ENCODE measurements around the gene BRD8. TPM values are rescaled to one million over a fixed set of nuclear protein-coding genes. Genes with fewer than 3 reads are reported as not detected.

Gene BRD8
- total RNA-seq, 1 experiment from 2014 or later = 80.8 TPM

GRCh38 chr5:138213161-138214029, 35.0 kb upstream of the BRD8 start, which contains the start of gene CDC23:
TSS of gene CDC23 (minus strand) at chr5:138213323. CDS start at chr5:138213312, 11 bp downstream.
- Histone ChIP-seq H3K4me3 (replicated peaks in 1 of 2; ENCODE audit: low read depth in 1 of 2, low read length in 2 of 2) (peak within 1 kb of the TSS; percentile 91 to 97), H2AFZ (ENCODE audit: low read depth, low read length, poor library complexity, severe bottlenecking) (peak within 1 kb of the TSS; percentile 84), H3K36me3 (ENCODE audit: control insufficient read depth in 1 of 2, insufficient read depth in 2 of 2, low read length in 2 of 2) (peaks cover 0 to 9% of the 10 kb centered on the region in 2 experiments; a peak in 2 of 4 replicates), H3K4me2 (ENCODE audit: low read length) (peak within 1 kb of the TSS; percentile 86), H3K27me3 (ENCODE audit: insufficient read depth, low read length) (no peaks in the 10 kb centered on the region), H3K79me2 (ENCODE audit: insufficient read depth, low read length) (peaks cover 45% of the 10 kb centered on the region), H3K9me2 (ENCODE audit: insufficient read depth) (no peaks in the 10 kb centered on the region), H3K9ac (ENCODE audit: low read length) (peak within 1 kb of the TSS; percentile 91), H4K20me1 (ENCODE audit: insufficient read depth) (no peaks in the 10 kb centered on the region), H3K4me1 (ENCODE audit: control insufficient read depth in 1 of 2, insufficient read depth in 2 of 2, low read length in 2 of 2) (peaks cover 0 to 15% of the 10 kb centered on the region in 2 experiments; a peak in 2 of 4 replicates), H3K9me3 (ENCODE audit: control insufficient read depth in 1 of 2, insufficient read depth in 1 of 2, low read depth in 1 of 2, low read length in 2 of 2) (no peaks in the 10 kb centered on the region), H3K27ac (ENCODE audit: low read depth, low read length) (peak within 1 kb of the TSS; percentile 58)
- ATAC-seq (peak; percentile 93), DNase-seq (ENCODE audit: low read depth, low spot score) (peak; percentile 97)
- POLR2A ChIA-PET = interaction anchor here (0.9 to 1.3 kb wide), 3 partner anchors 12 to 140 kb away, joined by 3 to 7 read pairs (median 3); partner anchors contain the start of gene KDM3B
- intact Hi-C loops (cut with micrococcal nuclease) = no loop called here
- CTCF ChIA-PET = interaction anchor here (0.6 to 1.3 kb wide), 3 partner anchors 10 to 139 kb away, joined by 3 to 5 read pairs (median 4); no protein-coding TSS in a partner anchor
- BruUV-seq (replicated peaks) = TSS peak; percentile 91
- RAD21 ChIA-PET (ENCODE audit: low non-redundant PET in 1 of 2, low total read pairs in 2 of 2, uncharacterized antibody in 2 of 2, unreplicated experiment in 2 of 2) = no interaction called here
- no peak for TF ChIP-seq REST (IDR thresholded peaks at IDR 0.05; ENCODE audit: low read depth)
- TF ChIP-seq ZNF274 (IDR thresholded peaks at IDR 0.05; ENCODE audit: low read depth, low read length) = no peak
- peak; percentile 97 for TF ChIP-seq YY1 (IDR thresholded peaks at IDR 0.05; ENCODE audit: extremely low read depth, insufficient replicate concordance, low read depth, low read length)
- TF ChIP-seq SIN3A (IDR thresholded peaks at IDR 0.05; ENCODE audit: low read depth) = 0 out of 2 replicates have a peak, but pooled peaks have one; percentile 45
- TF ChIP-seq ATF3 (IDR thresholded peaks at IDR 0.05) = no peak
- no peak; the same call in 1 of the 2 replicates for TF ChIP-seq ZFX (IDR thresholded peaks at IDR 0.05)
- no peak for TF ChIP-seq CTCF (IDR thresholded peaks at IDR 0.05 in 2 of 3, conservative IDR thresholded peaks at IDR 0.05 in 1 of 3; ENCODE audit: borderline replicate concordance in 1 of 3, insufficient read depth in 1 of 3, low read depth in 2 of 3, low read length in 2 of 3)
- no peak for TF ChIP-seq RAD21 (IDR thresholded peaks at IDR 0.05; ENCODE audit: low read depth)
- TF ChIP-seq POLR2A (IDR thresholded peaks at IDR 0.05; ENCODE audit: borderline replicate concordance, extremely low read depth, insufficient read depth, insufficient read length) = peak; percentile 53
- peak; percentile 99 for TF ChIP-seq SP1 (IDR thresholded peaks at IDR 0.05; ENCODE audit: low read depth)
- no peak for TF ChIP-seq ELF1 (IDR thresholded peaks at IDR 0.05; ENCODE audit: borderline replicate concordance, low read depth)
- no peak for TF ChIP-seq CEBPB (IDR thresholded peaks at IDR 0.05; ENCODE audit: low read depth)
- TF ChIP-seq EZH2phosphoT487 (IDR thresholded peaks at IDR 0.05; ENCODE audit: borderline replicate concordance) = no peak
- TF ChIP-seq MAX (IDR thresholded peaks at IDR 0.05) = peak; percentile 59; the same call in 1 of the 2 replicates
- peak; percentile 43; the same call in 1 of the 2 replicates for TF ChIP-seq CBX3 (IDR thresholded peaks at IDR 0.05; ENCODE audit: low read depth)
- no peak for TF ChIP-seq FOSL1 (IDR thresholded peaks at IDR 0.05; ENCODE audit: low read depth)
- no peak for TF ChIP-seq EGR1 (IDR thresholded peaks at IDR 0.05; ENCODE audit: low read depth)
- TF ChIP-seq EZH2 (IDR thresholded peaks at IDR 0.05) = no peak
- no peak for TF ChIP-seq JUND (IDR thresholded peaks at IDR 0.05)
- no peak for TF ChIP-seq TCF7L2 (IDR thresholded peaks at IDR 0.05; ENCODE audit: borderline replicate concordance, extremely low read depth, insufficient read depth, insufficient read length)
- TF ChIP-seq SRF (IDR thresholded peaks at IDR 0.05; ENCODE audit: low read depth) = peak; percentile 95
